ELR (cell line): ENCODE measurements around the gene TUBB3.

Experiments
- DNase-seq: peaks from one replicate; pipeline ENCODE4 v3.0.0-alpha.2; 2015; ENCODE audit warnings: low read depth

The TUBB3 gene

GRCh38 chr16:89938175-89938885 lies 15.2 kb downstream of the TUBB3 start:
- no peak for DNase-seq

GRCh38 chr16:89944773-89945172 lies 21.6 kb downstream of the TUBB3 start:
- DNase-seq = no peak

GRCh38 chr16:89945654-89946053 lies 22.5 kb downstream of the TUBB3 start:
- DNase-seq = no peak

GRCh38 chr16:89946515-89946914 lies 23.4 kb downstream of the TUBB3 start:
- DNase-seq = no peak

- no peak for DNase-seq
Observed at GRCh38 chr16:89949121-89949742, 26.1 kb downstream of the TUBB3 start.

GRCh38 chr16:89949756-89950155 lies 26.6 kb downstream of the TUBB3 start:
- no peak for DNase-seq

- DNase-seq = no peak
Observed at GRCh38 chr16:89951509-89951908, 28.4 kb downstream of the TUBB3 start.

GRCh38 chr16:89952049-89952448 lies 28.9 kb downstream of the TUBB3 start:
- no peak for DNase-seq

- DNase-seq = no peak
Observed at GRCh38 chr16:89952551-89952950, 29.4 kb downstream of the TUBB3 start.

- DNase-seq = no peak
Observed at GRCh38 chr16:89953671-89954406, 30.7 kb downstream of the TUBB3 start.

- DNase-seq = no peak
Observed at GRCh38 chr16:89954462-89954861, 31.3 kb downstream of the TUBB3 start.

- DNase-seq = no peak
Observed at GRCh38 chr16:89955001-89955685, 32.0 kb downstream of the TUBB3 start.

- no peak for DNase-seq
Observed at GRCh38 chr16:89956505-89957215, 33.5 kb downstream of the TUBB3 start.

GRCh38 chr16:89957216-89957785 lies 34.2 kb downstream of the TUBB3 start:
- DNase-seq = no peak

GRCh38 chr16:89958068-89958467 lies 34.9 kb downstream of the TUBB3 start:
- DNase-seq = peak; percentile 57

- no peak for DNase-seq
Observed at GRCh38 chr16:89958596-89958995, 35.5 kb downstream of the TUBB3 start.

- no peak for DNase-seq
Observed at GRCh38 chr16:89960966-89961365, 37.8 kb downstream of the TUBB3 start.

- no peak for DNase-seq
Observed at GRCh38 chr16:89961920-89962319, 38.8 kb downstream of the TUBB3 start.

GRCh38 chr16:89962754-89963498 lies 39.8 kb downstream of the TUBB3 start:
- DNase-seq = no peak

GRCh38 chr16:89964201-89964600 lies 41.1 kb downstream of the TUBB3 start:
- DNase-seq = no peak
